Right cardiac atrium (tissue), 5 donors: ENCODE data around the gene MELTF. TPM values are rescaled to one million over a fixed set of nuclear protein-coding genes. Genes with fewer than 3 reads are reported as not detected.
"Not testable (repeated sequence)": the region's sequence is repeated elsewhere in the genome, so short reads cannot be mapped to it uniquely, and the experiment has no call there.

Experiments
- ATAC-seq, 2 donors: fragments of 200-7000 bp; cut with Tn5 transposase; one replicate each; pipeline versions ENCODE4 v1.8.0 to v1.9.1; 2020; ENCODE audit warnings: moderate library complexity in 2 of 2, mild to moderate bottlenecking in 1 of 2
- DNase-seq, 3 donors: peaks; one replicate each; pipeline ENCODE4 v3.0.0-alpha.2; 2020
- H3K27ac ChIP-seq: one replicate; pipeline ENCODE4 v1.5.1; 2013; ENCODE audit warnings: mild to moderate bottlenecking, low read length, control low read depth, moderate library complexity
- H3K27me3 ChIP-seq: one replicate; pipeline ENCODE4 v1.6.1; 2013; ENCODE audit not compliant: control insufficient read depth, insufficient read depth
- H3K4me1 ChIP-seq: one replicate; pipeline ENCODE4 v1.6.1; 2013; ENCODE audit warnings: low read length; ENCODE audit not compliant: control insufficient read depth, insufficient read depth
- H3K4me3 ChIP-seq: one replicate; pipeline ENCODE4 v1.5.1; 2013; ENCODE audit warnings: low read length, control low read depth
- H3K9me3 ChIP-seq: one replicate; pipeline ENCODE4 v1.6.1; 2013; ENCODE audit warnings: low read length; ENCODE audit not compliant: control insufficient read depth
- WGBS: extraction: QIAGEN DNeasy Blood & Tissue Kit; methylation state at CpG from one replicate; pipeline ENCODE4 v1.1.7; 2013; 5-methylcytosine and 5-hydroxymethylcytosine counted together
- intact Hi-C, 4 donors: fragments of 100-400 bp; cut with DNase I; formaldehyde crosslinking; loops; one replicate each; pipeline versions ENCODE4 v1.11.0 to v1.14.0; 2022 to 2023
- polyA plus RNA-seq: library from polyadenylated mRNA; stranded (reverse); fragments of 200-250 nt; gene quantifications from one replicate; pipeline ENCODE4 v1.2.3, GENCODE V29; 2013
- total RNA-seq, 4 donors: library from RNA; stranded (reverse); fragmentation: NEBNext Ultra II Directional; extraction: Animal tissue kit (Norgen Biotek cat#: 25700); gene quantifications; one replicate each; pipeline ENCODE4 v1.2.1, GENCODE V29; 2021
- donor health status: healthy with polysubstance abuse.
- donor health status: DM: no; HTN: yes; CAD: no.
- donor health status: DM: no; HTN: no; CAD: no.
- donor health status: DM: no; HTN: yes; CAD: no; lungs with severe emphysema.
- donor health status: DM: yes; HTN: yes; CAD: no.

The MELTF gene
- total and polyA plus RNA-seq, 5 donors = 1.2 to 6.5 (median 2.4) TPM

DNA sequence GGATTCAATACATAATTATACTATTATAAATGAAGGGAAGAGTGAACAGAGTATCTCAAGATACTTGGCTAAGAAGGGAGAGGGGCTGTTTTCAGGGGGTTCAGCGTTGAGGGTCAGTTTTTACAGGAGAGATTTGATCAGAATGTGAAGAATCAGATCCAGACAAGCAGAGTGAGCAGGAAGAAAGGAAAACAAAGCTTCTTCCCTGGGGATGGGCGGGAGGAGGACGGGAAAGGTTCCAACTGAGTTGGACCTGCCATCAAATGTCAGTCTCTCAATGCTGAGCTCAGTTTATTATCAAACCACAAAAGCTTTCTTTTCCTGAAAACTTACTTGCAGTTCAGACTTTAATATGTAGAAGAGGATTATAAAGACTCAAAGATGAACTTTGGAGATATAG is 6.0 kb upstream of the MELTF start:
- WGBS = 50% methylated on average over 3 of the region's 3 CpGs
- no peak for ATAC-seq
- Histone ChIP-seq H3K27ac (no peak overlapping the region), H3K27me3 (no peaks in the 10 kb centered on the region), H3K4me1 (peaks cover 5% of the 10 kb centered on the region), H3K9me3 (no peaks in the 10 kb centered on the region), H3K4me3 (no peak overlapping the region)
- intact Hi-C loops = no loop called here
- no peak for DNase-seq

DNA sequence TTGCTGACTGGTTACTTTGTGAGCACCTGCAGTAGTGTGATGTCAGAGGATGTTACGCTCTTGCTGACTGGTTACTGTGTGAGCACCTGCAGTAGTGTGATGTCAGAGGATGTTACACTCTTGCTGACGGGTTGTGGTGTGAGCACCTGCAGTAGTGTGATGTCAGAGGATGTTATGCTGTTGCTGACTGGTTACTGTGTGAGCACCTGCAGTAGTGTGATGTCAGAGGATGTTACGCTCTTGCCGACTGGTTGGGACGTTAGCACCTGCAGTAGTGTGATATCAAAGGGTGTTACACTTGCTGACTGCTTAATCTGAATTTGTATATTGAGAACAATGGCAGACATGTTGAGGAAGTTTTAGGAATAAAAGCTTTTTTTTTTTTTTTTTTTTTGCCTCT is 5.2 kb upstream of the MELTF start:
- intact Hi-C loops = not testable (repeated sequence)
- WGBS = 77% methylated on average over 5 of the region's 5 CpGs

DNA sequence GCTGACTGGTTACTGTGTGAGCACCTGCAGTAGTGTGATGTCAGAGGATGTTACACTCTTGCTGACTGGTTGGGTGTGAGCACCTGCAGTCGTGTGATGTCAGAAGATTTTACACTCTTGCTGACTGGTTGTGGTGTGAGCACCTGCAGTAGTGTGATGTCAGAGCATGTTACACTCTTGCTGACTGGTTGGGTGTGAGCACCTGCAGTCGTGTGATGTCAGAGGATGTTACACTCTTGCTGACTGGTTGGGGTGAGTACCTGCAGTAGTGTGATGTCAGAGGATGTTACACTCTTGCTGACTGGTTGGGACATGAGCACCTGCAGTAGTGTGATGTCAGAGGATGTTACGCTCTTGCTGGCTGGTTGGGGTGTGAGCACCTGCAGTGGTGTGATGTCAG is 4.1 kb upstream of the MELTF start:
- DNase-seq, ATAC-seq, intact Hi-C loops, H3K4me3 ChIP-seq, H3K27me3 ChIP-seq, H3K4me1 ChIP-seq, H3K9me3 ChIP-seq, H3K27ac ChIP-seq: not testable (repeated sequence)
- WGBS = 82% methylated on average over 3 of the region's 3 CpGs

More for the DNA sequence above, 5.2 kb upstream of the MELTF start:
- H3K27ac ChIP-seq, H3K4me1 ChIP-seq, H3K9me3 ChIP-seq, H3K4me3 ChIP-seq, ATAC-seq, DNase-seq, H3K27me3 ChIP-seq: not testable (repeated sequence)

DNA sequence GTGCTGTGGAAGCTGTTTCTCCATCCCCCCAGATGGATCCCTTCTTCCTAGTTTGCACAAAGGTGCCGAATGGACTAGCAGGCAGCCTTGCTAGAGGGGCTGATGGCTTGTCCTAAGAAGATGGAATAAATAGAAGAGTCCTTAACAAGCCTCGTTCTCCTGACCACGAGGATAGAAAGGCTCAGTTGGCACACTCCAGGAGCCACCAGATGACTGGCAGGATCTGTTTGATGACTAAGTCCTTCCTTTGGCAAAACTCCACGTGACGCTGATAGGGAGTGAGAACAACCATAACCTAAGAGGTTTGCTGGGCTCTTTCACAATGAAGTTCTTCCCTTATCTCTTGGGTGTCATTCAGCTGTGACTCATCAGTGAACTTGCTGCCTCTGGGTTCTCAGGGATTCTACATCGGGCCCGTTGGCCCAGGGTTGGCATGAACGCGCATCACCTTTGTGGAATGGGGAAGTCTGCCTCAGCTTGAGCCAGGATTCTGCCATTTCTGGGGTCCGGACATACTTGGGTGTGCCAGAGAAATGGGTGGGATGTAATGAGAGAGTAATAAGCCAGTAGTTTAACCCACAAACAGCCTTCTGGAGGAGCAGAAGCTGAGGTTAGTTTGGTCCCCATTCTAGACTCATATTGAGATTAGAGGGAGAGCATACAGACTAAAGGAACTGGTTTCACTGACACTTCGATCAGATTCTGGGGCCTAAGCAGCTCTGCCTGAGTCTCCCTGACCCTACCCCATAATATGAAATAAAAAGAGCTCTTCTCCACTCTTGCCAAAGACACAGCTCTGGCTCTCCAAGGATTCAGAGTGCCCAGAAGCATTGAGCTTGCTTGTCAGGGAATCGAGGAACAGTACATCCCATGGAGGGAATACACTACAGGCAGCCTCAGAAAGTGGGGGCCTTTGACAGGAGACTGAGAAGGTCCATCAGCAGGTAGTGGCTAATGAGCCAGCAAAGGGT is 2.0 kb upstream of the MELTF start:
- Histone ChIP-seq H3K4me3 (no peak overlapping the region), H3K9me3 (no peaks in the 10 kb centered on the region), H3K27ac (peak overlapping the region; percentile 79), H3K27me3 (no peaks in the 10 kb centered on the region), H3K4me1 (peaks cover 5% of the 10 kb centered on the region)
- 21% methylated on average over 12 of the region's 12 CpGs for WGBS
- intact Hi-C loops = no loop called here
- DNase-seq (peak; percentile 76 to 83 (median 83)), ATAC-seq (peak; percentile 90 to 93)

DNA sequence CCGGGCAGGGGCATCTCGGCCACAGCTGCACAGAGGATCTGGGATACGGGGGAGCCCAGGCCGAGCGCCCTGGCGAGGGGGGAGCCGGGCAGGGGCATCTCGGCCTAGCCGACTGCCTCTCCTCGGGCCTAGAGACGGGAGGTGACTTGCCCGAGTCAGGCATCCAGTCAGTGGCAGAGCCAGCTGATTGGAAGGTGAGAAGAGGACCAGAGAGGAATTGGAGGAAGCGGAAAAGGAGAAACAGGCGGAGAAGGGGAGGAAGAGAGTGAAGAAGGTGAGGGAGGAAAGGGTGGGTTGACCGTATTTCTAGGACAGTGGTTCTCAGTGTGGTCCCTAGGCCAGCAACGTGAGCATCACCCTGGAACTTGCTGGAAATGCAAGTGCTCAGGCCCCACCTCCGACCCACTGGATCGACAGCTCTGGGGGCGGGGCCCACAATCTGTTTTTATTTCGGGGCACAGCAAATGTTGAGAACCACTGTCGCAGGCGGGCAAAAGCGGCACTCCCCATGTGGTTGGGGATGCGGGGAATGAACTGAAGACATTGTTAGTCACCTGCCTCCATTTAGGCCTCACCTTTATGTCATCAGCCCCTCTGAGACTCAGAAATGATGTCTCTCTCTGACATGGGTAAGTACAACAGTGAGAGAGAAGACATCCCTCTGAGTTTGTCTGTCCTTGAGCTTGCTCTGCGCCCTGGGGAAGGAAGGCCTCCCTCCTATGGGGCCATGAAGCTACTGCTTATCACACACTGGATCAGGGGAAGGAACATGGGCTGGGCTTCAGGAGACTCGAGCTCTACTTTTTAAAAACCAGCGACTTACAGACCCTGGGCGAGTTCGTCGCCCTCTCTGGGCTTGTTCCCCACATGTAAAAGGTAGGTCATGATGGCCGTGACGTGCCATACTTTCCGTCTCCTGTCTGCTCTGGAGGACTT is 1.0 kb upstream of the MELTF start:
- H3K27ac ChIP-seq = peak overlapping the region; percentile 79
- ATAC-seq (peak in 1 of 2 donors; percentile 1), DNase-seq (peak in 2 of 3 donors; percentile 58 to 80)
- WGBS = 76% methylated on average over 31 of the region's 33 CpGs
- peaks cover 5% of the 10 kb centered on the region for H3K4me1 ChIP-seq
- intact Hi-C loops = no loop called here
- no peaks in the 10 kb centered on the region for H3K27me3 ChIP-seq
- no peak overlapping the region for H3K4me3 ChIP-seq
- H3K9me3 ChIP-seq = no peaks in the 10 kb centered on the region

DNA sequence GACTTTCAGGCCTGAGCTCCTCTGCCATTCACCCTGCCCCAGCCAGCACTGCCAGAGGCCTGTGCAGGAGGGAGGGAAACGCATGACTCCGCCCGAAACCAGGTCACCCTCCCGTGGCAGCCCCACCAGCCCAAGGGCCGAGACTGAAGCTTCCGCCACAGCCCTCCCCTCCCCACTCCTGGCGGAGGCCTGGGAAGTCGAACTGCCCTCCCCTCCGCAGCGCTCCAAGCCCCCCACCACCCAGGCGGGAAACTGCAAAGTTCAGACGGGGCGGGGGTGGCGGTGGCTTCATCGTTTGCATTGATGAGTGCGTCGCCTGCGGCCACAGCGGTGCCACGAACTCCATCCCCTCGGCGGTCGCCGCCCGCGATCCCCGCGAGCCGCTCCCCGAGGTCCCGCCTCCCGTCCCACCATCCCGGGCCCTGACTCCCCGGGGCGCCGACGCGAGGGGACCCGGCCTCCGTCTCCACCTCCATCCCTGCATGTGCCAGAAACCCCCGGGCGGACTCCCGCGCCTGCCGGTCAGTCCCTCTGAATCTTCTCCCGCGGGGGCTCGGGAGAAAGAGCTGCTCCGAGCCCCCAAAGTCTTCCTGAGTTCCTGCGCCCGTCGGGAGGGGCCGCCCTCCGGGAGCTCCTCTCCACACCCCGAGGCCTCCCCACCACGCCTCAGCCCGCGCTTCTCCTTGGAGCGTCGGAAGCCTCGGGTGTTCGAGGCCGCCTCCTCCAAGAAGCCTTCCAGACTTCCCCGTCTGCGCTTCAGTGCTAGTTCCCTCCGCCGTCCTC is 698 bp downstream of the MELTF start:
- WGBS = 8% methylated on average over 67 of the region's 67 CpGs
- peak in 2 of 3 donors; percentile 36 to 59 for DNase-seq

DNA sequence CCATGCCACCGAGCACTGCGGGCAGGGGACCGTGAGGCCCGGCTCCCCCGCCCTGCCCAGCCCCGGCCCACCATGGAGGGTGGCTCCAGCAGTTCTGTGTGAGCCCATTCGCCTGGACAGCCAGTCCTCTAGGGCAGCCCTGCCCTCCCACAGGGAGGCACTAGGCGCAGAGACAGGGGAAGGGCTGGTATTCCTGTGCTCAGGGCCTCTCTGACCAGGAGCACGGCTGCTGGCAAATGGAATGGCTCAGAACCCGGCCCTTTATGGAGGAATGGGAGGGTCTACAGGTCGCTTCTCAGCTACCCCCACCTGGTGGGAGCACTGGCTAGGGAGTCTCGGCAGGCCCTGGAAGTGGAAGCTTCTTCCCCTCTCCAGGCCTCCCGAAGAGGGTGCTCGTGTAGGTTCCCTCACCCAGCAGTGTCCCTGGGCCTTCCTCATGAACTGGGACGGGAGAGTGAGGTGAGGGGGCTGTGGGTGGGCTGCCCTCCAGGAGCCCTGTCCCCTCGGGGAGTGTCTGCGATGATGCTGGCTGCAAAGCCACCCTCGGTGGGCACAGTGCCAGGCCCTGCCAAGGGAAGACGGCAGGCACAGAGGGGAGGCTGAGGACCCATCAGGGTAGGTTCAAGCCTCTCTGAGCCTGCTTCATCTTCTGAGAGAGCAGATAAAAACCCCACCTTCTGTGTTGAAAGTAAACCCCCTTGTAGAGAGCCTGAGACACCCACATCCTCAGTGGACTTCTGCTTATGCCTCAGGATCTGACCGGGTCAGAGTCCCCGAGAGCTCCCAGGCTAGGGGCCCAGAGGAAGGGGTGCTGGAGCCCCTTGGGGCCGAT is 1.5 kb downstream of the MELTF start:
- DNase-seq (peak in 2 of 3 donors; percentile 31 to 66), ATAC-seq (no peak)
- H3K27me3 ChIP-seq = no peaks in the 10 kb centered on the region
- WGBS = 81% methylated on average over 22 of the region's 22 CpGs
- intact Hi-C loops = no loop called here
- no peak overlapping the region for H3K4me3 ChIP-seq
- peaks cover 5% of the 10 kb centered on the region for H3K4me1 ChIP-seq
- no peak overlapping the region for H3K27ac ChIP-seq
- H3K9me3 ChIP-seq = no peaks in the 10 kb centered on the region

More for the DNA sequence above, 698 bp downstream of the MELTF start:
- Histone ChIP-seq H3K27ac (no peak overlapping the region), H3K4me1 (peaks cover 5% of the 10 kb centered on the region), H3K27me3 (no peaks in the 10 kb centered on the region), H3K4me3 (peak overlapping the region; percentile 43), H3K9me3 (no peaks in the 10 kb centered on the region)
- intact Hi-C loops = no loop called here
- peak in 1 of 2 donors; percentile 3 for ATAC-seq

DNA sequence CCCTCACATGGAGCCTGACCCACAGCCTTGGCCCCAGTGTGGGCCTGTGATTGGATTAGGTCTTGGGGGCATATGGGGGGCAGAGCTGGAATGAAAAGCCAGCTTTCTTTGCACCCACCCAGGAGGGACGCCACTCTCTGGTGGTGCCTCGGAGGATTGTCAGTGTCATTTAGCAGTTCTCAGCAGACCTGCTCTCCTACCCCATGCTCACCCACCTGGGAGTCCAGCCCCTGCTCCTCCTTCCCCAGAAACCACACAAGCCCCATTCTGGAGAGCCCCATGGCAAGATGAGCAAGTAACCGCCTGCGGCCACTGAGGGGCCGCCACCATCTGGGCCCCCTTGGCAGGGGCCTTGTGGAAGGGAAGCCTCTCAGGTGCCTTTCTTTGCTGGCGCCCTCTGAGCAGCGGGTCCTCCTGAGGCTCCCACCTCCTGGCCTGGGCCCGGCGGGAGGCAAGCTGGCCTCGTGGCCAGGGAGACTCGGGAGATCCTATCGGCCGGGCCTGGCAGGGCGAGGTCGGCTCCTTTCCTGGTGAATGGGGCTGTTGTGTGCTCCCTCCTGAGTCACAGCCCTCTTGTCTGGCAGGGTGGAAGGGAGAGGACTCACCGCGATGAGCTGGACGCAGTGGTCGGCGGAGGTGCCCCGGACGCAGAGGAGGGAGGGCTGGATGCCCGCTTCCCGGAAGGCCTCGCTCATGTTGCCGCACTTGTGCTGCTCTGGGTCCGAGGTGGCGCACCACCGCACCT is 2.3 kb downstream of the MELTF start:
- Histone ChIP-seq H3K9me3 (no peaks in the 10 kb centered on the region), H3K27me3 (no peaks in the 10 kb centered on the region), H3K4me3 (no peak overlapping the region), H3K4me1 (peaks cover 5% of the 10 kb centered on the region), H3K27ac (no peak overlapping the region)
- intact Hi-C loops = no loop called here
- WGBS = 90% methylated on average over 29 of the region's 29 CpGs
- ATAC-seq (no peak), DNase-seq (peak in 1 of 3 donors; percentile 32)

DNA sequence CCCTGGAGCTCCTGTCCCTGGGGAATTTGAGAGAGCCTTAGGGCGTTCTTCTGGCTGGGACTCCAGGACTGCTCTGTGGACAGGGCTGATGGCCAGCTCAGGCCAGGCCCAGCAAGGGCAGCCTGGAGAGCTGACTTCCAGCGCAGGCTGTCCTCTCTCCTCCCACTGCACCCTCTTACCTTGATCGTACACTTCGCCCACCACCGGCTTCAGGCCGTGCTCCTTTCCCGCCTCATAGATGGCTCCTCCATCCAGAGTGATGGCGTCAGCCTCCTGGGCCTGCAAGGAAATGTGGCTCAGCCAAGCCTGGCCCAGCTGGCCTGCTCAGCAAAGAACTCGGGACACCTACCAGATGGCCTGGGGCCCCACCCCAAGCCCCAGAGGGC is 3.1 kb downstream of the MELTF start:
- WGBS = 83% methylated on average over 9 of the region's 9 CpGs
- Histone ChIP-seq H3K9me3 (no peaks in the 10 kb centered on the region), H3K4me1 (no peaks in the 10 kb centered on the region), H3K27me3 (no peaks in the 10 kb centered on the region), H3K4me3 (no peak overlapping the region), H3K27ac (no peak overlapping the region)
- no peak for ATAC-seq
- intact Hi-C loops = no loop called here
- DNase-seq = peak in 2 of 3 donors; percentile 34 to 44
